Panc1 (cell line): Measurements from ENCODE around the gene SGMS2. TPM values are rescaled to one million over a fixed set of nuclear protein-coding genes. Genes with fewer than 3 reads are reported as not detected.

Source experiments
- ATAC-seq: fragments of 200-7000 bp; cut with Tn5 transposase; 2 replicates; pipeline ENCODE4 v1.9.1; 2020; ENCODE audit warnings: mild to moderate bottlenecking, moderate library complexity
- BruUV-seq: library from RNA; stranded (reverse); fragments of 400-500 nt; replicated peaks from 2 replicates; lab custom pipeline; 2021; lab: Mats Ljungman, UMichigan
- CTCF ChIA-PET: fragments of 300-600 bp; sonication (Branson Sonifier 250); formaldehyde crosslinking; loops from one replicate; lab custom pipeline; 2022; ENCODE audit warnings: antibody characterized with exemption; lab: Charles Lee
- POLR2A ChIA-PET: fragments of 300-600 bp; sonication (Branson Sonifier 250); formaldehyde crosslinking; loops from one replicate; lab custom pipeline; 2022; ENCODE audit warnings: antibody characterized with exemption; lab: Charles Lee
- DNase-seq: peaks from one replicate; pipeline ENCODE4 v3.0.0-alpha.2; 2010; ENCODE audit warnings: low read depth, low spot score
- H3K27ac ChIP-seq: 2 replicates; pipeline ENCODE4 v1.5.1; 2011; ENCODE audit warnings: mild to moderate bottlenecking, low read length, inconsistent platforms
- H3K27me3 ChIP-seq: fragments of 200-500 bp; sonication (Bioruptor generic); 2 replicates; pipeline ENCODE4 v1.6.0; 2014; ENCODE audit warnings: low read length, inconsistent platforms; ENCODE audit not compliant: control insufficient read depth, insufficient read depth
- H3K36me3 ChIP-seq: fragments of 200-500 bp; sonication (Bioruptor generic); 2 replicates; pipeline ENCODE4 v1.5.1; 2014; ENCODE audit warnings: inconsistent platforms, mild to moderate bottlenecking, low read length, moderate library complexity; ENCODE audit not compliant: control insufficient read depth, insufficient read depth
- H3K4me1 ChIP-seq: 2 replicates; pipeline ENCODE4 v1.5.1; 2011; ENCODE audit warnings: inconsistent platforms, mild to moderate bottlenecking, low read length, moderate library complexity; ENCODE audit not compliant: control insufficient read depth, insufficient read depth
- H3K4me3 ChIP-seq, 2 experiments: 2 replicates each; pipeline ENCODE4 v1.5.1; 2011 to 2012; ENCODE audit warnings: low read depth in 2 of 2, low read length in 2 of 2, mild to moderate bottlenecking in 2 of 2, inconsistent platforms in 1 of 2, moderate library complexity in 1 of 2
- H3K9me3 ChIP-seq: fragments of 200-500 bp; sonication (Bioruptor generic); 2 replicates; pipeline ENCODE4 v1.5.1; 2014; ENCODE audit warnings: low read depth, mild to moderate bottlenecking, inconsistent platforms, low read length, moderate library complexity; ENCODE audit not compliant: control insufficient read depth, insufficient read depth
- POLR2AphosphoS5 ChIP-seq: IDR thresholded peaks from 2 replicates; pipeline ENCODE4 v1.6.1; 2012; ENCODE audit warnings: mild to moderate bottlenecking, low read depth, low read length, moderate library complexity
- SIN3A ChIP-seq: IDR thresholded peaks from 2 replicates; pipeline ENCODE4 v1.6.1; 2012; ENCODE audit warnings: low read depth, mild to moderate bottlenecking, low read length, moderate library complexity, borderline replicate concordance; ENCODE audit not compliant: insufficient read depth
- TCF7L2 ChIP-seq: IDR thresholded peaks from 2 replicates; pipeline ENCODE4 v1.6.1; 2011; ENCODE audit warnings: mild to moderate bottlenecking, low read depth, low read length, inconsistent platforms
- in situ Hi-C: cut with HindIII; loops from 2 replicates; pipeline ENCODE4 v1.10.0; 2016; ENCODE audit warnings: low sequenced_read_pairs, low pct_unique_long_range_greater_than_20kb
- intact Hi-C: fragments of 100-400 bp; cut with micrococcal nuclease; formaldehyde crosslinking; loops from one replicate; pipeline ENCODE4 v1.10.0; 2022; ENCODE audit not compliant: unreplicated experiment
- total RNA-seq: library from RNA; stranded (reverse); gene quantifications from one replicate; pipeline ENCODE4 v1.2.1, GENCODE V29; 2021; ENCODE audit not compliant: unreplicated experiment
- TF ChIP-seq, protein P1 (sequence below), 2 experiments: IDR thresholded peaks; 2 replicates each; pipeline ENCODE4 v1.6.1; 2011 to 2012; ENCODE audit warnings: low read depth in 2 of 2, control low read depth in 1 of 2, low read length in 1 of 2, mild to moderate bottlenecking in 1 of 2, moderate library complexity in 1 of 2; ENCODE audit not compliant: insufficient read depth in 1 of 2
- TF ChIP-seq, protein P2 (sequence below): fragments of 450-650 bp; IDR thresholded peaks from 2 replicates; pipeline ENCODE4 v1.5.1; 2017; ENCODE audit warnings: mild to moderate bottlenecking

The SGMS2 gene
- total RNA-seq, 1 experiment from 2014 or later = 15.6 TPM

DNA sequence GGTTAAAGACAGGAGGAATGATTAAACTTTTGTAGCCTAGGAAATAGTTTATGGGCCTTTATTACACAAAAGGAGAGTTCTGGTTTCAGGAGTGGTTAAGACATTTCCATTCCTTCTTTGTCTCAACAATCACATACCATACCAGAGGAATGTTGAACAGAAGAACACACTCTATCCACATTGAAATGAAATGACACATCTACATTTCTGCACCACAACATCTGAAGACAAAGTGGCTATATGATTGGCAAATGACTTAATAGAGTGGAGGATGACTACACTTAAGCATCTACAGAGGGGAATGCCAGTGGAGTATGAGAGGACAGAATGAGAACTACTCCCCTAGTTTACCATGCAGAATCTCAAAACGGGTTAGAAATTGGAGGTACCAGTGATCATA is 114.6 kb downstream of the SGMS2 start:
- H3K9me3 ChIP-seq = no peaks in the 10 kb centered on the region
- in situ Hi-C loops = no loop called here
- BruUV-seq = no TSS peak
- no peak overlapping the region for H3K27ac ChIP-seq
- POLR2A ChIA-PET = no interaction called here
- H3K27me3 ChIP-seq = no peaks in the 10 kb centered on the region
- CTCF ChIA-PET = no interaction called here
- no peak for ATAC-seq
- TF ChIP-seq SIN3A (no peak), POLR2AphosphoS5 (no peak)
- TF ChIP-seq, protein P1, sequence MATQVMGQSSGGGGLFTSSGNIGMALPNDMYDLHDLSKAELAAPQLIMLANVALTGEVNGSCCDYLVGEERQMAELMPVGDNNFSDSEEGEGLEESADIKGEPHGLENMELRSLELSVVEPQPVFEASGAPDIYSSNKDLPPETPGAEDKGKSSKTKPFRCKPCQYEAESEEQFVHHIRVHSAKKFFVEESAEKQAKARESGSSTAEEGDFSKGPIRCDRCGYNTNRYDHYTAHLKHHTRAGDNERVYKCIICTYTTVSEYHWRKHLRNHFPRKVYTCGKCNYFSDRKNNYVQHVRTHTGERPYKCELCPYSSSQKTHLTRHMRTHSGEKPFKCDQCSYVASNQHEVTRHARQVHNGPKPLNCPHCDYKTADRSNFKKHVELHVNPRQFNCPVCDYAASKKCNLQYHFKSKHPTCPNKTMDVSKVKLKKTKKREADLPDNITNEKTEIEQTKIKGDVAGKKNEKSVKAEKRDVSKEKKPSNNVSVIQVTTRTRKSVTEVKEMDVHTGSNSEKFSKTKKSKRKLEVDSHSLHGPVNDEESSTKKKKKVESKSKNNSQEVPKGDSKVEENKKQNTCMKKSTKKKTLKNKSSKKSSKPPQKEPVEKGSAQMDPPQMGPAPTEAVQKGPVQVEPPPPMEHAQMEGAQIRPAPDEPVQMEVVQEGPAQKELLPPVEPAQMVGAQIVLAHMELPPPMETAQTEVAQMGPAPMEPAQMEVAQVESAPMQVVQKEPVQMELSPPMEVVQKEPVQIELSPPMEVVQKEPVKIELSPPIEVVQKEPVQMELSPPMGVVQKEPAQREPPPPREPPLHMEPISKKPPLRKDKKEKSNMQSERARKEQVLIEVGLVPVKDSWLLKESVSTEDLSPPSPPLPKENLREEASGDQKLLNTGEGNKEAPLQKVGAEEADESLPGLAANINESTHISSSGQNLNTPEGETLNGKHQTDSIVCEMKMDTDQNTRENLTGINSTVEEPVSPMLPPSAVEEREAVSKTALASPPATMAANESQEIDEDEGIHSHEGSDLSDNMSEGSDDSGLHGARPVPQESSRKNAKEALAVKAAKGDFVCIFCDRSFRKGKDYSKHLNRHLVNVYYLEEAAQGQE (IDR thresholded peaks at IDR 0.05; ENCODE audit: insufficient read depth in 1 of 2, low read depth in 2 of 2, low read length in 1 of 2) = no peak
- no peak overlapping the region for H3K4me3 ChIP-seq
- no peaks in the 10 kb centered on the region for H3K36me3 ChIP-seq
- DNase-seq = no peak
- H3K4me1 ChIP-seq = no peaks in the 10 kb centered on the region
- intact Hi-C loops = no loop called here

DNA sequence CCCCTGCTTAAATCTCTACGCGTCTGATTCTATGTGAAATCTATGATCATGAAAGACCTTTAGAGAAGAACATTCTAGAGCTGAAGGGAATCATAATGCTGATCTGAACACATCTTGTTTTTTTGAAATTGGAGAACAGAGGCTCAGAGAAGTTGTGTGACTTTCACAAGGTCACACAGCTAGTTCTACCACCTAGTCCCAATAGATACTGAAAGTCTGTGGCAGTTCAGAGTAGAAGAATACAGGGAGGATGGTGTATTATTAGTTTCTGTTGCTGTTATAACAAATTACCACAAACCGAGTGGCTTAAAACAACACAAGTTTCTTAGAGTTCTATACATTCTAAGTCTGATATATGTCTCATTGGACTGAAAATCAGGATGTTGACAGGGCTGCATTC is 121.1 kb downstream of the SGMS2 start:
- in situ Hi-C loops = no loop called here
- POLR2A ChIA-PET = no interaction called here
- intact Hi-C loops = no loop called here
- DNase-seq = no peak
- TF ChIP-seq SIN3A (no peak), TCF7L2 (no peak), POLR2AphosphoS5 (no peak)
- TF ChIP-seq, protein P1 (IDR thresholded peaks at IDR 0.05; ENCODE audit: insufficient read depth in 1 of 2, low read depth in 2 of 2, low read length in 1 of 2) = no peak
- TF ChIP-seq, protein P2, sequence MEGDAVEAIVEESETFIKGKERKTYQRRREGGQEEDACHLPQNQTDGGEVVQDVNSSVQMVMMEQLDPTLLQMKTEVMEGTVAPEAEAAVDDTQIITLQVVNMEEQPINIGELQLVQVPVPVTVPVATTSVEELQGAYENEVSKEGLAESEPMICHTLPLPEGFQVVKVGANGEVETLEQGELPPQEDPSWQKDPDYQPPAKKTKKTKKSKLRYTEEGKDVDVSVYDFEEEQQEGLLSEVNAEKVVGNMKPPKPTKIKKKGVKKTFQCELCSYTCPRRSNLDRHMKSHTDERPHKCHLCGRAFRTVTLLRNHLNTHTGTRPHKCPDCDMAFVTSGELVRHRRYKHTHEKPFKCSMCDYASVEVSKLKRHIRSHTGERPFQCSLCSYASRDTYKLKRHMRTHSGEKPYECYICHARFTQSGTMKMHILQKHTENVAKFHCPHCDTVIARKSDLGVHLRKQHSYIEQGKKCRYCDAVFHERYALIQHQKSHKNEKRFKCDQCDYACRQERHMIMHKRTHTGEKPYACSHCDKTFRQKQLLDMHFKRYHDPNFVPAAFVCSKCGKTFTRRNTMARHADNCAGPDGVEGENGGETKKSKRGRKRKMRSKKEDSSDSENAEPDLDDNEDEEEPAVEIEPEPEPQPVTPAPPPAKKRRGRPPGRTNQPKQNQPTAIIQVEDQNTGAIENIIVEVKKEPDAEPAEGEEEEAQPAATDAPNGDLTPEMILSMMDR = no peak
- no peaks in the 10 kb centered on the region for H3K9me3 ChIP-seq
- CTCF ChIA-PET = no interaction called here
- BruUV-seq = no TSS peak
- no peaks in the 10 kb centered on the region for H3K27me3 ChIP-seq
- ATAC-seq = no peak
- H3K36me3 ChIP-seq = no peaks in the 10 kb centered on the region
- no peaks in the 10 kb centered on the region for H3K4me1 ChIP-seq
- no peak overlapping the region for H3K27ac ChIP-seq
- no peak overlapping the region for H3K4me3 ChIP-seq
